IMR-90 (cell line): ENCODE data around the gene STARD7. TPM values are rescaled to one million over a fixed set of nuclear protein-coding genes. Genes with fewer than 3 reads are reported as not detected.

Source experiments
- ATAC-seq: fragments of 200-7000 bp; cut with Tn5 transposase; 2 replicates; pipeline ENCODE4 v1.9.1; 2020; ENCODE audit warnings: low read depth, mild to moderate bottlenecking, moderate library complexity
- BruUV-seq: library from RNA; stranded (reverse); fragments of 400-500 nt; replicated peaks from 2 replicates; lab custom pipeline; 2021; lab: Mats Ljungman, UMichigan
- CTCF ChIA-PET: fragments of 300-600 bp; formaldehyde crosslinking; extraction: SDS; loops from one replicate; lab custom pipeline; 2021; ENCODE audit warnings: antibody characterized with exemption; lab: Yijun Ruan, JAX
- POLR2A ChIA-PET: fragments of 300-600 bp; sonication (Branson Sonifier 250); formaldehyde crosslinking; loops from one replicate; lab custom pipeline; 2022; ENCODE audit warnings: antibody characterized with exemption; ENCODE audit not compliant: unreplicated experiment; lab: Charles Lee
- DNase-seq: peaks from one replicate; pipeline ENCODE4 v3.0.0; 2013
- H2AFZ ChIP-seq: replicated peaks from 2 replicates; pipeline ENCODE3; 2013; ENCODE audit warnings: low read length, mild to moderate bottlenecking; ENCODE audit not compliant: poor library complexity
- H2AK5ac ChIP-seq: 2 replicates; pipeline ENCODE4 v1.6.1; 2013; ENCODE audit warnings: low read depth, low read length, inconsistent platforms
- H2AK9ac ChIP-seq: replicated peaks from 2 replicates; pipeline ENCODE3; 2013; ENCODE audit warnings: mild to moderate bottlenecking, low read depth, low read length, moderate library complexity; ENCODE audit not compliant: poor library complexity
- H2BK120ac ChIP-seq: 2 replicates; pipeline ENCODE4 v1.6.1; 2013; ENCODE audit warnings: low read depth, low read length, inconsistent platforms
- H2BK15ac ChIP-seq: 3 replicates; pipeline ENCODE4 v1.6.1; 2013; ENCODE audit warnings: low read depth, low read length, inconsistent platforms
- H2BK20ac ChIP-seq: 2 replicates; pipeline ENCODE4 v1.6.1; 2013; ENCODE audit warnings: low read depth, mild to moderate bottlenecking, inconsistent platforms, low read length, moderate library complexity
- H2BK5ac ChIP-seq: 2 replicates; pipeline ENCODE4 v1.6.1; 2013; ENCODE audit warnings: mild to moderate bottlenecking, low read depth, low read length, inconsistent platforms; ENCODE audit not compliant: poor library complexity, severe bottlenecking
- H3K14ac ChIP-seq: replicated peaks from 2 replicates; pipeline ENCODE4 v1.6.1; 2013; ENCODE audit warnings: low read depth, low read length, inconsistent platforms
- H3K18ac ChIP-seq: 2 replicates; pipeline ENCODE4 v1.6.1; 2013; ENCODE audit warnings: low read depth, low read length, control low read depth
- H3K23ac ChIP-seq: 2 replicates; pipeline ENCODE4 v1.6.1; 2013; ENCODE audit warnings: low read depth, low read length, inconsistent platforms
- H3K27ac ChIP-seq: 2 replicates; pipeline ENCODE4 v1.5.1; 2013; ENCODE audit warnings: mild to moderate bottlenecking, control low read depth, low read length; ENCODE audit not compliant: insufficient read depth
- H3K27me3 ChIP-seq: 2 replicates; pipeline ENCODE4 v1.6.1; 2013; ENCODE audit warnings: low read length; ENCODE audit not compliant: control insufficient read depth, insufficient read depth
- H3K36me3 ChIP-seq: 2 replicates; pipeline ENCODE4 v1.6.1; 2013; ENCODE audit warnings: low read length, mixed read lengths; ENCODE audit not compliant: control insufficient read depth, insufficient read depth
- H3K4ac ChIP-seq: 2 replicates; pipeline ENCODE4 v1.6.1; 2013; ENCODE audit warnings: low read depth, low read length, inconsistent platforms
- H3K4me1 ChIP-seq: 2 replicates; pipeline ENCODE4 v1.6.1; 2013; ENCODE audit warnings: low read length, mixed read lengths; ENCODE audit not compliant: control insufficient read depth, insufficient read depth
- H3K4me2 ChIP-seq: 2 replicates; pipeline ENCODE4 v1.6.1; 2013; ENCODE audit warnings: low read depth, mild to moderate bottlenecking, control low read depth, low read length, moderate library complexity
- H3K4me3 ChIP-seq: 2 replicates; pipeline ENCODE4 v1.5.1; 2013; ENCODE audit warnings: low read depth, mild to moderate bottlenecking, control low read depth, low read length, moderate library complexity; ENCODE audit not compliant: insufficient read depth
- H3K56ac ChIP-seq: 2 replicates; pipeline ENCODE4 v1.6.1; 2013; ENCODE audit warnings: low read length, inconsistent platforms; ENCODE audit not compliant: insufficient read depth; ENCODE audit errors: extremely low read depth
- H3K79me1 ChIP-seq, 2 experiments: 2 replicates each; pipeline ENCODE4 v1.6.1; 2013; ENCODE audit warnings: low read length in 2 of 2, inconsistent platforms in 1 of 2, low read depth in 1 of 2
- H3K9ac ChIP-seq: 2 replicates; pipeline ENCODE4 v1.6.1; 2013; ENCODE audit warnings: low read depth, low read length, control low read depth
- H3K9me1 ChIP-seq: 2 replicates; pipeline ENCODE4 v1.6.1; 2013; ENCODE audit warnings: low read length, inconsistent platforms; ENCODE audit not compliant: insufficient read depth
- H3K9me3 ChIP-seq: 2 replicates; pipeline ENCODE4 v1.6.1; 2013; ENCODE audit warnings: low read length; ENCODE audit not compliant: control insufficient read depth, insufficient read depth
- H4K20me1 ChIP-seq: 2 replicates; pipeline ENCODE4 v1.6.1; 2013; ENCODE audit warnings: low read length, inconsistent platforms; ENCODE audit not compliant: insufficient read depth
- H4K5ac ChIP-seq: 2 replicates; pipeline ENCODE4 v1.6.1; 2013; ENCODE audit warnings: mild to moderate bottlenecking, low read depth, low read length, control low read depth
- H4K8ac ChIP-seq, 2 experiments: 2 replicates each; pipeline ENCODE4 v1.6.1; 2013; ENCODE audit warnings: low read depth in 2 of 2, low read length in 2 of 2, control low read depth in 1 of 2, inconsistent platforms in 1 of 2
- H4K91ac ChIP-seq: 2 replicates; pipeline ENCODE4 v1.6.1; 2013; ENCODE audit warnings: low read depth, low read length, inconsistent platforms; ENCODE audit not compliant: insufficient read depth
- CEBPB ChIP-seq: IDR thresholded peaks from 2 replicates; pipeline ENCODE4 v1.6.1; 2012; ENCODE audit warnings: low read depth, low read length, improper control_type of control experiment
- CHD1 ChIP-seq: IDR thresholded peaks from 2 replicates; pipeline ENCODE4 v1.6.1; 2012; ENCODE audit warnings: low read depth, low read length, improper control_type of control experiment
- ELK1 ChIP-seq: fragments of 150-350 bp; IDR thresholded peaks from 2 replicates; pipeline ENCODE4 v1.6.1; 2016; ENCODE audit warnings: low read depth, mild to moderate bottlenecking, low read length, moderate library complexity, borderline replicate concordance
- FOS ChIP-seq: fragments of 150-350 bp; IDR thresholded peaks from 2 replicates; pipeline ENCODE4 v1.6.1; 2016; ENCODE audit warnings: low read depth, low read length
- MAFK ChIP-seq: IDR thresholded peaks from 2 replicates; pipeline ENCODE4 v1.6.1; 2012; ENCODE audit warnings: low read depth, low read length, improper control_type of control experiment
- MXI1 ChIP-seq: IDR thresholded peaks from 2 replicates; pipeline ENCODE4 v1.6.1; 2012; ENCODE audit warnings: low read depth, mild to moderate bottlenecking, low read length, moderate library complexity, borderline replicate concordance
- NFE2L2 ChIP-seq: fragments of 150-350 bp; IDR thresholded peaks from 2 replicates; pipeline ENCODE4 v1.6.1; 2016; ENCODE audit warnings: low read depth, mild to moderate bottlenecking, low read length
- POLR2A ChIP-seq: IDR thresholded peaks from 2 replicates; pipeline ENCODE4 v1.6.1; 2012; ENCODE audit warnings: mild to moderate bottlenecking, low read depth, low read length
- RAD21 ChIP-seq: IDR thresholded peaks from 2 replicates; pipeline ENCODE4 v1.6.1; 2012; ENCODE audit warnings: low read length, improper control_type of control experiment
- RCOR1 ChIP-seq: IDR thresholded peaks from 2 replicates; pipeline ENCODE4 v1.6.1; 2012; ENCODE audit warnings: mild to moderate bottlenecking, low read length, improper control_type of control experiment; ENCODE audit not compliant: insufficient replicate concordance
- RFX5 ChIP-seq: IDR thresholded peaks from 2 replicates; pipeline ENCODE4 v1.8.0; 2012; ENCODE audit warnings: low read depth, mild to moderate bottlenecking, low read length, moderate library complexity
- WGBS, 2 experiments: methylation state at CpG; one replicate each; pipeline versions ENCODE4 v1.1.5 to v1.1.7; 2013; ENCODE audit warnings: missing lambda C conversion rate in 2 of 2; ENCODE audit not compliant: insufficient read length in 1 of 2; ENCODE audit errors: extremely low coverage in 2 of 2; 5-methylcytosine and 5-hydroxymethylcytosine counted together
- dilution Hi-C: fragments of 300-500 bp; cut with HindIII; formaldehyde crosslinking; loops from one replicate; pipeline ENCODE4 v1.14.3; 2018; ENCODE audit warnings: low sequenced_read_pairs; ENCODE audit not compliant: unreplicated experiment
- in situ Hi-C: fragments of 300-500 bp; cut with MboI; formaldehyde crosslinking; loops from 3 replicates; pipeline ENCODE4 v1.14.3; 2019; ENCODE audit warnings: low sequenced_read_pairs, inconsistent platforms, mixed read lengths
- intact Hi-C: fragments of 100-400 bp; cut with micrococcal nuclease; formaldehyde crosslinking; loops from 2 replicates; pipeline ENCODE4 v1.10.0; 2022
- polyA plus RNA-seq, 3 experiments: library from polyadenylated mRNA; depleted of rRNA; stranded (reverse); fragments of >200 nt; gene quantifications; 2 replicates each; pipeline ENCODE4 v1.2.3, GENCODE V29; 2012; ENCODE audit warnings: low replicate concordance in 1 of 3
- total RNA-seq: library from RNA; depleted of rRNA; stranded (reverse); fragments of >200 nt; gene quantifications from 2 replicates; pipeline ENCODE4 v1.2.3, GENCODE V29; 2012

Gene STARD7
- total and polyA plus RNA-seq, 2 of the 4 experiments (the other 2 are of a cell fraction) = 61.7 to 138 TPM

- in situ Hi-C loops = no loop called here
- no peak for TF ChIP-seq CHD1
- TF ChIP-seq RFX5 = no peak
- no peak for TF ChIP-seq FOS
- no peak for TF ChIP-seq MAFK
- no peak for TF ChIP-seq NFE2L2
- TF ChIP-seq ELK1 = no peak
- TF ChIP-seq RAD21 = no peak
- no peak for TF ChIP-seq MXI1
- TF ChIP-seq POLR2A = no peak
- no peak for TF ChIP-seq CEBPB
- no peak for TF ChIP-seq RCOR1
- peaks cover 11% of the 10 kb centered on the region; the same call in 1 of the 2 replicates for H3K9me1 ChIP-seq
Measured at GRCh38 chr2:96241227-96241626, 32.6 kb upstream of the STARD7 start.

More at GRCh38 chr2:96241227-96241626, 32.6 kb upstream of the STARD7 start:
- no peak overlapping the region for H3K18ac ChIP-seq
- no peaks in the 10 kb centered on the region for H3K27me3 ChIP-seq
- no CpG with 5 or more reads among the region's 2 CpGs for WGBS, 2 experiments
- H2BK20ac ChIP-seq = no peak overlapping the region
- H2AK9ac ChIP-seq = no peak overlapping the region
- H3K36me3 ChIP-seq = peaks cover 4% of the 10 kb centered on the region
- no peak overlapping the region for H3K14ac ChIP-seq
- ATAC-seq (no peak), DNase-seq (no peak)
- ChIA-PET POLR2A (no interaction called here), CTCF (no interaction called here)
- no peak overlapping the region for H3K4me3 ChIP-seq
- no peak overlapping the region for H2AK5ac ChIP-seq
- no TSS peak for BruUV-seq
- no peak overlapping the region for H4K91ac ChIP-seq
- H2AFZ ChIP-seq = no peak overlapping the region
- no peak overlapping the region for H3K4me2 ChIP-seq
- no peak overlapping the region for H3K27ac ChIP-seq
- H2BK120ac ChIP-seq = no peak overlapping the region
- intact Hi-C loops (no loop called here), dilution Hi-C loops (no loop called here)
- H3K9me3 ChIP-seq = peaks cover 2% of the 10 kb centered on the region; the same call in 1 of the 2 replicates
- H4K8ac ChIP-seq = no peak overlapping the region; a peak in 1 of 4 replicates
- peaks cover 3% of the 10 kb centered on the region; the same call in 1 of the 2 replicates for H3K4me1 ChIP-seq
- H3K23ac ChIP-seq = no peak overlapping the region
- H4K5ac ChIP-seq = no peak overlapping the region
- no peaks in the 10 kb centered on the region for H4K20me1 ChIP-seq
- no peak overlapping the region for H3K4ac ChIP-seq
- H2BK15ac ChIP-seq = no peak overlapping the region
- no peak overlapping the region for H3K9ac ChIP-seq
- no peak overlapping the region for H3K56ac ChIP-seq
- peaks cover 0 to 4% of the 10 kb centered on the region in 2 experiments; a peak in 1 of 4 replicates for H3K79me1 ChIP-seq
- H2BK5ac ChIP-seq = no peak overlapping the region
